Glutamatergic neuron (in vitro differentiated cells): Measurements from ENCODE around the gene CAPN5. TPM values are rescaled to one million over a fixed set of nuclear protein-coding genes. Genes with fewer than 3 reads are reported as not detected.

ENCODE experiments used
- DNase-seq: peaks from one replicate; pipeline ENCODE4 v3.0.0; 2022
- H3K27ac Mint-ChIP-seq: one replicate; pipeline ENCODE4 v1.8.0; 2020; ENCODE audit warnings: mild to moderate bottlenecking, mixed read lengths, inconsistent platforms; ENCODE audit not compliant: unreplicated experiment
- H3K27me3 Mint-ChIP-seq: one replicate; pipeline ENCODE4 v1.8.0; 2020; ENCODE audit warnings: mild to moderate bottlenecking, moderate library complexity, mixed read lengths, inconsistent platforms; ENCODE audit not compliant: unreplicated experiment
- H3K36me3 Mint-ChIP-seq: one replicate; pipeline ENCODE4 v1.8.0; 2020; ENCODE audit warnings: mild to moderate bottlenecking, mixed read lengths, inconsistent platforms; ENCODE audit not compliant: unreplicated experiment
- H3K4me1 Mint-ChIP-seq: one replicate; pipeline ENCODE4 v1.8.0; 2020; ENCODE audit warnings: mild to moderate bottlenecking, low read depth, mixed read lengths, inconsistent platforms; ENCODE audit not compliant: unreplicated experiment
- H3K4me3 Mint-ChIP-seq: one replicate; pipeline ENCODE4 v1.8.0; 2020; ENCODE audit warnings: mild to moderate bottlenecking, mixed read lengths, inconsistent platforms; ENCODE audit not compliant: unreplicated experiment
- H3K9me3 Mint-ChIP-seq: one replicate; pipeline ENCODE4 v1.8.0; 2020; ENCODE audit warnings: mild to moderate bottlenecking, moderate library complexity, mixed read lengths, inconsistent platforms; ENCODE audit not compliant: unreplicated experiment
- total RNA-seq: library from RNA; stranded (reverse); fragmentation: NEBNext Ultra II Directional; extraction: Animal tissue kit (Norgen Biotek cat#: 25700); gene quantifications from one replicate; pipeline ENCODE4 v1.2.1, GENCODE V29; 2021; ENCODE audit not compliant: unreplicated experiment
- TF ChIP-seq, protein P1 (sequence below): fragments of 200-600 bp; sonication (generic); IDR thresholded peaks from one replicate; pipeline ENCODE4 v1.5.0; 2021; ENCODE audit not compliant: partially characterized antibody, unreplicated experiment

CAPN5 gene
- total RNA-seq, 1 donor from 2014 or later = 45.0 TPM

DNA sequence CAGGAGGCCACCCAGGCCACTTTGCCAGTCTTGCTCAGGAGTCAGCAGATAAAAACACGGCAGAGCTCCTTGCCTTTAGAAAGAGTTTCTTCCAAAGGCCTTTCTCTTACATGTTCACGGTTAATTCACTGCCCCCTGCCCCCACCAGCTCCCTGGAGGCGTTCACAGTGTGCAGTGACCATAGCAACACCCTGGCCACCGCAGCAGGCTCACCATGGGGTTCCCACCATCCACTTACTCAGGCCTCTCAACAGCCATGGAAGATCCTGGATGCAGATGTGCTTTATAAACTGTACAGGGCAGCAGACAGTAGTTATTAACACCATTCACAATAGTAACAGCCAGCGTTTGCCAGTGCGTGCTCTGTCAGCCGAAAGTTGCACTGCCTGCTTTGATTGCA is 50.7 kb downstream of the CAPN5 start:
- Mint-ChIP-seq H3K27ac (no peak overlapping the region), H3K9me3 (no peaks in the 10 kb centered on the region), H3K4me1 (no peaks in the 10 kb centered on the region), H3K4me3 (no peak overlapping the region), H3K27me3 (no peaks in the 10 kb centered on the region), H3K36me3 (no peaks in the 10 kb centered on the region)
- TF ChIP-seq, protein P1, sequence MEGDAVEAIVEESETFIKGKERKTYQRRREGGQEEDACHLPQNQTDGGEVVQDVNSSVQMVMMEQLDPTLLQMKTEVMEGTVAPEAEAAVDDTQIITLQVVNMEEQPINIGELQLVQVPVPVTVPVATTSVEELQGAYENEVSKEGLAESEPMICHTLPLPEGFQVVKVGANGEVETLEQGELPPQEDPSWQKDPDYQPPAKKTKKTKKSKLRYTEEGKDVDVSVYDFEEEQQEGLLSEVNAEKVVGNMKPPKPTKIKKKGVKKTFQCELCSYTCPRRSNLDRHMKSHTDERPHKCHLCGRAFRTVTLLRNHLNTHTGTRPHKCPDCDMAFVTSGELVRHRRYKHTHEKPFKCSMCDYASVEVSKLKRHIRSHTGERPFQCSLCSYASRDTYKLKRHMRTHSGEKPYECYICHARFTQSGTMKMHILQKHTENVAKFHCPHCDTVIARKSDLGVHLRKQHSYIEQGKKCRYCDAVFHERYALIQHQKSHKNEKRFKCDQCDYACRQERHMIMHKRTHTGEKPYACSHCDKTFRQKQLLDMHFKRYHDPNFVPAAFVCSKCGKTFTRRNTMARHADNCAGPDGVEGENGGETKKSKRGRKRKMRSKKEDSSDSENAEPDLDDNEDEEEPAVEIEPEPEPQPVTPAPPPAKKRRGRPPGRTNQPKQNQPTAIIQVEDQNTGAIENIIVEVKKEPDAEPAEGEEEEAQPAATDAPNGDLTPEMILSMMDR = no peak
- DNase-seq = no peak

DNA sequence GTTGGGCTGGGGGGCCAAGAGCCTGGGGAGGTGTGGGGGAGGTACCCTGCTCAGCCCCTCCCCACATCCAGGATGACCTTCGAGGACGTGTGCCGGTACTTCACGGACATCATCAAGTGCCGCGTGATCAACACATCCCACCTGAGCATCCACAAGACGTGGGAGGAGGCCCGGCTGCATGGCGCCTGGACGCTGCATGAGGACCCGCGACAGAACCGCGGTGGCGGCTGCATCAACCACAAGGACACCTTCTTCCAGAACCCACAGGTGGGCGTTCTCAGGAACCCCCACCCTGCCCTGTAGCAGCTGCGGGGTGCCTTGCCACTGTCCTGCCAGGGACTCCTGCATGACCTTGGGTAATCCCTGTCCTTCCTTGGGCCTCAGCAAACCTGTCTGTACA is 51.3 kb downstream of the CAPN5 start:
- Mint-ChIP-seq H3K4me1 (no peaks in the 10 kb centered on the region), H3K36me3 (no peaks in the 10 kb centered on the region), H3K27me3 (no peaks in the 10 kb centered on the region), H3K27ac (no peak overlapping the region), H3K4me3 (no peak overlapping the region), H3K9me3 (no peaks in the 10 kb centered on the region)
- no peak for DNase-seq
- TF ChIP-seq, protein P1 = no peak

DNA sequence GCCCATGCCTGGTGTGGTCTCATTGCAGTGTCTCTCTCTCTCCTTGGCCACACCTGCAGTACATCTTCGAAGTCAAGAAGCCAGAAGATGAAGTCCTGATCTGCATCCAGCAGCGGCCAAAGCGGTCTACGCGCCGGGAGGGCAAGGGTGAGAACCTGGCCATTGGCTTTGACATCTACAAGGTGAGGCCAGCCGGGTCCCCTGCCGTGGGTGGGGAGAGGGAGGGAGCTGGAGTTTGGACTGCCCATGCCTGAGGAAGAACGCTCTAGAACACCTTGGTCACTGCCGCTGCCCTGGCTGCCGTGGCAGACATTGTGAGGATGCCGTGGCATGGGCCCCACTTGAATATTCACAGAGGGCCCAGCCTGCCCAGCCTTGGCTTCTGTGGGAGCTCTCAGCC is 52.2 kb downstream of the CAPN5 start:
- TF ChIP-seq, protein P1 = no peak
- Mint-ChIP-seq H3K9me3 (no peaks in the 10 kb centered on the region), H3K27me3 (no peaks in the 10 kb centered on the region), H3K27ac (no peak overlapping the region), H3K36me3 (no peaks in the 10 kb centered on the region), H3K4me1 (no peaks in the 10 kb centered on the region), H3K4me3 (no peak overlapping the region)
- no peak for DNase-seq

DNA sequence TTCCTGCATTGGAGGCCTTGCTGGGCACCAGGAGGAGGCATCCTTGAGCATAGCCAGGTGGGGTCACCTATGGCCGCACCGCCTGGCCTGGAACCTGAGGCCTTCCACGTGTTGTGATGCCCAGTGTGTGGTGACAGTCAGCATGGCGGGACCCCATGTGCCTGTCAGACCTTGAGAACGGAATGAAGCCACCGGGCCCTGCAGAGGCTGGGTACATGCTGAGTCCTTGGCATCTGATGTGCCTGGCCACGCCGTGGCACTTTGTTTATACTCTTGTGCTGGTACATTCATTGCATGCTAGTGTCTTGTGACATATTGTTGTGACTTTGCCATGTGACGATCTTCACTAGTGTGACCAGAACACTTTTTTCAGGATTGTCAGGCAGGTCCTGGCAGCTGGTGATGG is 52.8 kb downstream of the CAPN5 start:
- TF ChIP-seq, protein P1 = no peak

DNA sequence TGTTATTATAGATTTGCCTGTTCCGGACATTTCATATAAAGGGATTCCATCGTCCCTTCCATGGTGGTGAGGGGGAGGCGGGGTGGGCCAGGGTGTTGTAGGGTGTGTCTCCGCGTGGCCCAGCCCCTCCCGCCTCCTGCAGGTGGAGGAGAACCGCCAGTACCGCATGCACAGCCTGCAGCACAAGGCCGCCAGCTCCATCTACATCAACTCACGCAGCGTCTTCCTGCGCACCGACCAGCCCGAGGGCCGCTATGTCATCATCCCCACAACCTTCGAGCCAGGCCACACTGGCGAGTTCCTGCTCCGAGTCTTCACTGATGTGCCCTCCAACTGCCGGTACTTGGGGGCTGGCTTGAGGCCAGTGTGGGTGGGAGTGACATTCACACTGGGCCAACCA is 53.8 kb downstream of the CAPN5 start:
- H3K27ac Mint-ChIP-seq = no peak overlapping the region
- H3K9me3 Mint-ChIP-seq = no peaks in the 10 kb centered on the region
- no peak for DNase-seq
- H3K4me3 Mint-ChIP-seq = no peak overlapping the region
- H3K36me3 Mint-ChIP-seq = no peaks in the 10 kb centered on the region
- no peaks in the 10 kb centered on the region for H3K27me3 Mint-ChIP-seq
- H3K4me1 Mint-ChIP-seq = no peaks in the 10 kb centered on the region
- TF ChIP-seq, protein P1 = no peak

More for the DNA sequence above, 52.8 kb downstream of the CAPN5 start:
- Mint-ChIP-seq H3K9me3 (no peaks in the 10 kb centered on the region), H3K4me1 (no peaks in the 10 kb centered on the region), H3K36me3 (no peaks in the 10 kb centered on the region), H3K27ac (no peak overlapping the region), H3K4me3 (no peak overlapping the region), H3K27me3 (no peaks in the 10 kb centered on the region)
- DNase-seq = no peak
